Neuronal stem cell (in vitro differentiated cells): ENCODE measurements around the gene ARHGEF26.

Source experiments
- DNase-seq: peaks from one replicate; pipeline ENCODE4 v3.0.0-alpha.2; 2013; ENCODE audit warnings: low spot score
- H2AFZ ChIP-seq: one replicate; pipeline ENCODE4 v1.6.1; 2013; ENCODE audit warnings: mild to moderate bottlenecking, low read length, inconsistent platforms
- H2AK5ac ChIP-seq: 2 replicates; pipeline ENCODE4 v1.6.1; 2013; ENCODE audit warnings: low read depth, mild to moderate bottlenecking, inconsistent platforms, low read length, moderate library complexity, mixed read lengths
- H2BK120ac ChIP-seq: 2 replicates; pipeline ENCODE4 v1.6.1; 2013; ENCODE audit warnings: low read depth, mild to moderate bottlenecking, inconsistent platforms, low read length, moderate library complexity, mixed read lengths
- H2BK12ac ChIP-seq: one replicate; pipeline ENCODE4 v1.6.1; 2013; ENCODE audit warnings: low read length, inconsistent platforms
- H2BK15ac ChIP-seq: 2 replicates; pipeline ENCODE4 v1.6.1; 2013; ENCODE audit warnings: mild to moderate bottlenecking, low read length, inconsistent platforms, mixed read lengths
- H2BK5ac ChIP-seq: one replicate; pipeline ENCODE4 v1.6.1; 2013; ENCODE audit warnings: inconsistent platforms, mild to moderate bottlenecking, low read length, moderate library complexity
- H3K14ac ChIP-seq: one replicate; pipeline ENCODE4 v1.6.1; 2013; ENCODE audit warnings: low read length, inconsistent platforms
- H3K18ac ChIP-seq: 2 replicates; pipeline ENCODE4 v1.6.1; 2013; ENCODE audit warnings: low read length, inconsistent platforms
- H3K23ac ChIP-seq: 2 replicates; pipeline ENCODE4 v1.6.1; 2013; ENCODE audit warnings: low read depth, mild to moderate bottlenecking, mixed read lengths, low read length, inconsistent platforms; ENCODE audit not compliant: poor library complexity
- H3K27ac ChIP-seq: replicated peaks from 3 replicates; pipeline ENCODE4 v1.5.1; 2013; ENCODE audit warnings: low read length, inconsistent platforms
- H3K27me3 ChIP-seq, 3 experiments: 2 replicates each; pipeline ENCODE4 v1.6.1; 2013; ENCODE audit warnings: low read length in 3 of 3, mild to moderate bottlenecking in 2 of 3, inconsistent platforms in 1 of 3, low read depth in 1 of 3, mixed read lengths in 1 of 3, moderate library complexity in 1 of 3; ENCODE audit not compliant: control insufficient read depth in 3 of 3, insufficient read depth in 3 of 3
- H3K36me3 ChIP-seq, 2 donors: replicated peaks in 1 of 2; 2 replicates each; pipeline ENCODE4 v1.6.1; 2013; ENCODE audit warnings: low read length in 2 of 2; ENCODE audit not compliant: control insufficient read depth in 2 of 2, insufficient read depth in 2 of 2
- H3K4ac ChIP-seq: 2 replicates; pipeline ENCODE4 v1.6.1; 2013; ENCODE audit warnings: inconsistent platforms, mild to moderate bottlenecking, low read length, moderate library complexity
- H3K4me1 ChIP-seq, 2 donors: 1 replicate in 1 of 2; 2 replicates in 1 of 2; pipeline ENCODE4 v1.6.1; 2013; ENCODE audit warnings: low read length in 2 of 2, low read depth in 1 of 2; ENCODE audit not compliant: control insufficient read depth in 2 of 2, insufficient read depth in 1 of 2
- H3K4me2 ChIP-seq: one replicate; pipeline ENCODE4 v1.6.1; 2013; ENCODE audit warnings: mild to moderate bottlenecking, low read length, inconsistent platforms; ENCODE audit not compliant: insufficient read depth, poor library complexity, severe bottlenecking
- H3K4me3 ChIP-seq, 2 donors: 2 replicates each; pipeline ENCODE4 v1.5.1; 2013; ENCODE audit warnings: low read length in 2 of 2, mild to moderate bottlenecking in 2 of 2, inconsistent platforms in 1 of 2, moderate library complexity in 1 of 2
- H3K79me1 ChIP-seq: one replicate; pipeline ENCODE4 v1.6.1; 2013; ENCODE audit warnings: low read depth, mild to moderate bottlenecking, inconsistent platforms, low read length, moderate library complexity
- H3K9ac ChIP-seq: one replicate; pipeline ENCODE4 v1.6.1; 2013; ENCODE audit warnings: mild to moderate bottlenecking, low read depth, low read length, inconsistent platforms; ENCODE audit not compliant: poor library complexity
- H3K9me3 ChIP-seq, 2 donors: replicated peaks in 1 of 2; 2 replicates each; pipeline versions ENCODE3 to v1.6.1; 2013; ENCODE audit warnings: low read length in 2 of 2, mild to moderate bottlenecking in 2 of 2, inconsistent platforms in 1 of 2, low read depth in 1 of 2, mixed read lengths in 1 of 2, moderate library complexity in 1 of 2; ENCODE audit not compliant: control insufficient read depth in 2 of 2, insufficient read depth in 1 of 2
- H4K8ac ChIP-seq: one replicate; pipeline ENCODE4 v1.6.1; 2013; ENCODE audit warnings: low read depth, mild to moderate bottlenecking, inconsistent platforms, low read length, moderate library complexity
- H4K91ac ChIP-seq: one replicate; pipeline ENCODE4 v1.6.1; 2013; ENCODE audit warnings: low read length, low read depth, mild to moderate bottlenecking, inconsistent platforms; ENCODE audit not compliant: poor library complexity
- WGBS, 2 donors: extraction: QIAGEN DNeasy Blood & Tissue Kit; methylation state at CpG; one replicate each; pipeline ENCODE4 v1.1.7; 2013; ENCODE audit warnings: missing lambda C conversion rate in 2 of 2, mixed read lengths in 1 of 2; ENCODE audit not compliant: insufficient read length in 2 of 2, insufficient replicate concordance in 1 of 2; ENCODE audit errors: extremely low coverage in 2 of 2; 5-methylcytosine and 5-hydroxymethylcytosine counted together

Gene ARHGEF26

DNA sequence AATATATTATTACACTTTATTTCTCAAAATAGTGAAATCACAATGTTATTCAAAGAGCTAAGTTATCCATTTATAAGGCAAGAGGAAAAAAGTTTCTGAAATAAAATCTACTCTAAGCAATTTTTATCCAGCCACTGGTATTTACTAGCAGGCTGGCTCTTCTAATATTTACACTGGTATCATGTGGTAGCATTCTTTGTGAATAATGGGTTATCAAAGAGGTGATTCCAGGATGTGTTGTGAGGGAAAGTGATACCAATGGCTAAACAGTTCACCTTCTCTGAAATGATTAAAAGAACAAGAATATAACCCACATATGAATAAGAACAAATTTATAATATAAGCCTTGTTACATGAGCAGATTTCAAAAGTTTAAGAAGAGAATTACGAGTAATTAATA lies 159.0 kb downstream of the ARHGEF26 start:
- DNase-seq, result no peak
- Histone ChIP-seq H3K23ac (no peak overlapping the region), H3K36me3 (peaks cover 10 to 100% of the 10 kb centered on the region in 2 donors), H3K27me3 (no peaks in the 10 kb centered on the region), H2BK12ac (no peak overlapping the region), H2BK15ac (no peak overlapping the region), H3K79me1 (no peaks in the 10 kb centered on the region), H3K27ac (no peak overlapping the region), H4K91ac (no peak overlapping the region), H2AK5ac (no peak overlapping the region), H3K4me3 (no peak overlapping the region), H3K14ac (no peak overlapping the region), H3K18ac (no peak overlapping the region), H2AFZ (no peak overlapping the region), H3K9me3 (no peaks in the 10 kb centered on the region), H2BK5ac (no peak overlapping the region), H3K9ac (no peak overlapping the region), H3K4me2 (no peak overlapping the region), H2BK120ac (no peak overlapping the region), H4K8ac (no peak overlapping the region), H3K4ac (no peak overlapping the region), H3K4me1 (no peaks in the 10 kb centered on the region)
- no CpG with 5 or more reads among the region's 1 CpG for WGBS, 2 donors

DNA sequence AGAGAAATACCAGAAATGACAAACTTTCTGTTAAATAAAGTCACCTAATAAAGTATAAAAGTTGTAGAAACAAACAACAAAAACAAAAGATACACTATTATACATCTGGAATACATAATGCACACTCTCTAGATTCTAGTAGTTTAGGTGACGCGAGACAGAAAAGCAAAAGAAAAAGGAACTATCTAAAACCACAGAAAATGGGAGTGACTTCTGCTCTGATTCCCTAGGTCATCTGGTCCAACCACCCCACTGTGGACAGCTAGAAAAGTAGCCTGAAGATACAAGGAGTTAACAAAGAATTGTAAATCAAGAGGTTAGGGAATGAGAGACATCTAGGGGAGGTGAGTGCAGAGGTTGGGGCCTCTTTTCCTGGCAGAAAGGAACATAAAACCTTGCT lies 164.0 kb downstream of the ARHGEF26 start:
- H4K91ac ChIP-seq, result no peak overlapping the region
- H2AFZ ChIP-seq, result no peak overlapping the region
- WGBS, 2 donors, result no CpG with 5 or more reads among the region's 2 CpGs
- H3K14ac ChIP-seq, result no peak overlapping the region
- H4K8ac ChIP-seq, result no peak overlapping the region
- H3K18ac ChIP-seq, result no peak overlapping the region
- H3K23ac ChIP-seq, result no peak overlapping the region
- H2BK12ac ChIP-seq, result no peak overlapping the region
- no peak overlapping the region for H3K4me3 ChIP-seq
- H3K9ac ChIP-seq, result no peak overlapping the region
- H3K4me1 ChIP-seq, result no peaks in the 10 kb centered on the region
- H3K79me1 ChIP-seq, result no peaks in the 10 kb centered on the region
- no peak for DNase-seq
- no peak overlapping the region for H3K4ac ChIP-seq
- no peak overlapping the region for H2BK5ac ChIP-seq
- H3K9me3 ChIP-seq, result no peaks in the 10 kb centered on the region
- H3K36me3 ChIP-seq, result peaks cover 8 to 100% of the 10 kb centered on the region in 2 donors
- H2BK15ac ChIP-seq, result no peak overlapping the region
- no peak overlapping the region for H2AK5ac ChIP-seq
- H3K4me2 ChIP-seq, result no peak overlapping the region
- H3K27me3 ChIP-seq, result no peaks in the 10 kb centered on the region
- H2BK120ac ChIP-seq, result no peak overlapping the region
- no peak overlapping the region for H3K27ac ChIP-seq

DNA sequence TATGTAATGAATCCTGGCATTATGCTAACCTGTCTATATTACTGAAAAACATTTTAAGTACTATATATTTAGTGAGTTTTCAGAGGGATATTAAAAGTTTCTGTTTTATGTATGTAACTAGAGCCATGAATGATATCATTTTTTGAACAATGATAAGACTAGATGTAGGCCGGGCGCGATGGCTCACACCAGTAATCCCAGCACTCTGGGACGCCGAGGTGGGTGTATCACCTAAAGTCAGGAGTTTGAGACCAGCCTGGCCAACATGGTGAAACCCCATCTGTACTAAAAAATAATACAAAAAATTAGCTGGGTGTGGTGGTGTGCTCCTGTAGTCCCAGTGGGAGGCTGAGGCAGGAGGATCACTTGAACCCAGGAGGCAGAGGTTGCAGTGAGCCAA lies 169.0 kb downstream of the ARHGEF26 start:
- H3K14ac ChIP-seq, result no peak overlapping the region
- H3K4me2 ChIP-seq, result no peak overlapping the region
- peaks cover 11 to 98% of the 10 kb centered on the region in 2 donors for H3K36me3 ChIP-seq
- no peak overlapping the region for H3K4me3 ChIP-seq
- H3K18ac ChIP-seq, result no peak overlapping the region
- no CpG with 5 or more reads among the region's 5 CpGs for WGBS, 2 donors
- no peaks in the 10 kb centered on the region for H3K4me1 ChIP-seq
- H2BK120ac ChIP-seq, result no peak overlapping the region
- no peak overlapping the region for H2BK12ac ChIP-seq
- H3K27ac ChIP-seq, result no peak overlapping the region
- DNase-seq, result no peak
- H2AK5ac ChIP-seq, result no peak overlapping the region
- H4K8ac ChIP-seq, result no peak overlapping the region
- no peak overlapping the region for H4K91ac ChIP-seq
- H3K27me3 ChIP-seq, result no peaks in the 10 kb centered on the region
- H3K9ac ChIP-seq, result no peak overlapping the region
- H2BK15ac ChIP-seq, result no peak overlapping the region
- no peak overlapping the region for H3K4ac ChIP-seq
- H2AFZ ChIP-seq, result no peak overlapping the region
- no peaks in the 10 kb centered on the region for H3K79me1 ChIP-seq
- H3K9me3 ChIP-seq, result no peaks in the 10 kb centered on the region
- H3K23ac ChIP-seq, result no peak overlapping the region
- no peak overlapping the region for H2BK5ac ChIP-seq

DNA sequence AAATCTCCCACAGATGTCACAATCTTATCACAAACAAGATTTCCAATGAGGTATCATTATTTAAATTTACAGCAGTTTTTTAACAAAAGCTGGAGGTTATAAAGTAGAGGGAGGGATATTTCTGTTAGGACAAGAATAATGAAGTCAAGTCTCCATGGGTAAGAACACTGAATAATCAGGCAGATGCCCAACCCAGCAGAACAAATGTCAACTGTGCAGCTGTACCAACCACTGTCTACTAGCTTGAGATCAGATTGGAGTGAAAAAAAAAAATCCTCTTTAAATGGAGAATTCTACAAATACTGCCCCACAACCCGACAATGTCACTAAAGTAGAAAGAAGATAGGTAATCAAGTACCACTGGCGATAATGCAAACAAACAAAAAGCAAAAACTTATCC lies 172.8 kb downstream of the ARHGEF26 start:
- Histone ChIP-seq H3K27me3 (no peaks in the 10 kb centered on the region), H2BK15ac (no peak overlapping the region), H4K91ac (no peak overlapping the region), H3K18ac (no peak overlapping the region), H3K9ac (no peak overlapping the region), H3K4me1 (no peaks in the 10 kb centered on the region), H2BK120ac (no peak overlapping the region), H3K36me3 (peaks cover 9 to 95% of the 10 kb centered on the region in 2 donors), H2AFZ (no peak overlapping the region), H2AK5ac (no peak overlapping the region), H3K14ac (no peak overlapping the region), H4K8ac (no peak overlapping the region), H2BK12ac (no peak overlapping the region), H3K4me2 (no peak overlapping the region), H3K4me3 (no peak overlapping the region), H3K27ac (no peak overlapping the region), H3K79me1 (no peaks in the 10 kb centered on the region), H3K9me3 (no peaks in the 10 kb centered on the region), H3K4ac (no peak overlapping the region), H2BK5ac (no peak overlapping the region), H3K23ac (no peak overlapping the region)
- WGBS, 2 donors, result no CpG with 5 or more reads among the region's 2 CpGs
- DNase-seq, result no peak
